GM19372 (cell line): ENCODE results near the gene PTK6.
"Not testable (repeated sequence)": the region's sequence is repeated elsewhere in the genome, so short reads cannot be mapped to it uniquely, and the experiment has no call there.

ENCODE experiments used
- ATAC-seq: cut with Tn5 transposase; IDR thresholded peaks from one replicate; pipeline ENCODE4 v1.9.1; 2021; ENCODE audit warnings: mild to moderate bottlenecking, low read depth, moderate library complexity; ENCODE audit not compliant: unreplicated experiment

PTK6 gene

GRCh38 chr20:63559485-63560332 lies 22.5 kb upstream of the PTK6 start:
- not testable (repeated sequence) for ATAC-seq

DNA sequence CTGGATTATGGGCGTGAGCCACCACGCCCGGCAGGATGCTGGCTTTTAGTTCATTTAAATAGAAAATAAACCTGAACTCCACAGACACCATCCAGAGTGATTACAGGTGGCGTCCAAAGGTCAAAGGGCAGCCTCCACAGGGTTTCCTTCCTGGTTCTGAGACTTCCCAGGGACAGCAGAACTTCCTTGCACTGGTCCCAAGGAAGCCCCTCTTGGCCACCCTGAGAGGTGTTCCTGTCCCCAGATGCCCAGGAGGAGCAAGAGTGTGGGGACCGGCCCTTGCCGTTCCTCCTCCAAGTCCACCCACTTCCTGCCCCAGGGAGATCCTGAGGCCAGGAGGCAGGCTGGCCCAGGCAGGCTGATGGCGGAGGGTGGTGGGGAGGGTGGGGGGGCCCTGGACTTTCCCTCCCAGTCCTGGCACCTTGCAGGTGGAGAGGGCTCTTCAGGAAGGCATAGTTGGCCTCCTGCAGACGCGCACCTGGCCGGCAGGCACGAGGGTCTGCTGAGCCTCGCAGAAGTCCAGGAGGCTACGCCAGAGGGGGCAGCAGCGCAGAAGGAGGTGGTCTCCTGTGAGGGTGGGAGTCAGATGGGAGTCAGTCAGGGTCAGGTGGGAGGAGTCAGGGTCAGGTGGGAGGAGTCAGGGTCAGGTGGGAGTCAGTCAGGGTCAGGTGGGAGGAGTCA lies 21.8 kb upstream of the PTK6 start:
- no peak for ATAC-seq

- ATAC-seq = no peak
Observed at GRCh38 chr20:63557481-63557891, 20.3 kb upstream of the PTK6 start.

GRCh38 chr20:63556873-63557478 lies 19.8 kb upstream of the PTK6 start:
- no peak for ATAC-seq

DNA sequence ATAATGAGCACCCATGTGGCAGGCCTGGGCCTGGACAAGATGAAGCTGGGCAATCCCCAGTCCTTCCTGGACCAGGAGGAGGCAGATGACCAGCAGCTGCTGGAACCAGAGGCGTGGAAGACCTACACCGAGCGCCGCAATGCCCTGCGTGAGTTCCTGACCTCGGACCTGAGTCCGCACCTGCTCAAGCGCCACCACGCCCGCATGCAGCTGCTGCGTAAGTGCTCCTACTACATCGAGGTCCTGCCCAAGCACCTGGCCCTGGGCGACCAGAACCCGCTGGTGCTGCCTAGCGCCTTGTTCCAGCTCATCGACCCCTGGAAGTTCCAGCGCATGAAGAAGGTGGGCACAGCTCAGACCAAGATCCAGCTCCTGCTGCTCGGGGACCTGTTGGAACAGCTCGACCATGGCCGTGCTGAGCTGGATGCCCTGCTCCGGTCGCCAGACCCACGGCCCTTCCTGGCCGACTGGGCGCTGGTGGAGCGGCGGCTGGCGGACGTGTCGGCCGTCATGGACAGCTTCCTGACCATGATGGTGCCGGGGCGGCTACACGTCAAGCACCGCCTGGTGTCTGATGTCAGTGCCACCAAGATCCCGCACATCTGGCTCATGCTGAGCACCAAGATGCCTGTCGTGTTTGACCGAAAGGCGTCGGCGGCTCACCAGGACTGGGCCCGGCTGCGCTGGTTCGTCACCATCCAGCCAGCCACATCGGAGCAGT lies 18.6 kb upstream of the PTK6 start:
- ATAC-seq = no peak

GRCh38 chr20:63554361-63555278 lies 17.4 kb upstream of the PTK6 start:
- no peak for ATAC-seq

- no peak for ATAC-seq
Observed at GRCh38 chr20:63553933-63554290, 16.7 kb upstream of the PTK6 start, which contains the start of gene FNDC11. Gene FNDC11, plus strand, starts transcription at chr20:63554159. Its CDS starts 1,505 bp downstream, at chr20:63555664.

DNA sequence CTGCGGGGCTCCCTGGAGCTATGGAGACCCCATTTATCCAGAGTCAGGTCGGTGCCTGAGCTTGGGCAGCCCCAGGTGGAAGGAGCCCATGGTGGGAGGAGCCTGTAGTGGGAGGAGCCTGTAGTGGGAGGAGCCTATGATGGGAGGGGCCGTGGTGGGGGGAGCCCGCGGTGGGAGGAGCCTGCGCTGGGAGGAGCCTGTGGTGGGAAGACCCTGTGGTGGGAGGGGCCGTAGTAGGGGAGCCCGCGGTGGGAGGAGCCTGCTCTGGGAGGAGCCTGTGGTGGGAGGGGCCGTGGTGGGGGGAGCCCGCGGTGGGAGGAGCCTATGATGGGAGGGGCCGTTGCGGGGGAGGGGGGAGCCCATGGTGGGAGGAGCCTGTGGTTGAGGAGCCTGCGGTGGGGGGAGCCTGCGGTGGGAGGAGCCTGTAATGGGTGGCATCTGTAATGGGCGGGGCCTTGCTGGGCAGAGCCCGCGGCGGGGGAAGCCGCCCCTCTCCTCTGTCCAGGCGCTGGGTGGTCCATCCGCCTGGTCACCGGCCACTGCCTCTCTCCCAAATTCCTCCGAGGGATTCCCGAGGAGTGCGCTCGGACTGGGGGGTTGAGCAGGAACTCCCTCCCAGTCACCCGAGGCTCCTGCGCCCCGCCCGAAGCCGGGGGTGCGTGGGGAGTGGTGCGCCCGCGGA lies 16.2 kb upstream of the PTK6 start:
- ATAC-seq = no peak

DNA sequence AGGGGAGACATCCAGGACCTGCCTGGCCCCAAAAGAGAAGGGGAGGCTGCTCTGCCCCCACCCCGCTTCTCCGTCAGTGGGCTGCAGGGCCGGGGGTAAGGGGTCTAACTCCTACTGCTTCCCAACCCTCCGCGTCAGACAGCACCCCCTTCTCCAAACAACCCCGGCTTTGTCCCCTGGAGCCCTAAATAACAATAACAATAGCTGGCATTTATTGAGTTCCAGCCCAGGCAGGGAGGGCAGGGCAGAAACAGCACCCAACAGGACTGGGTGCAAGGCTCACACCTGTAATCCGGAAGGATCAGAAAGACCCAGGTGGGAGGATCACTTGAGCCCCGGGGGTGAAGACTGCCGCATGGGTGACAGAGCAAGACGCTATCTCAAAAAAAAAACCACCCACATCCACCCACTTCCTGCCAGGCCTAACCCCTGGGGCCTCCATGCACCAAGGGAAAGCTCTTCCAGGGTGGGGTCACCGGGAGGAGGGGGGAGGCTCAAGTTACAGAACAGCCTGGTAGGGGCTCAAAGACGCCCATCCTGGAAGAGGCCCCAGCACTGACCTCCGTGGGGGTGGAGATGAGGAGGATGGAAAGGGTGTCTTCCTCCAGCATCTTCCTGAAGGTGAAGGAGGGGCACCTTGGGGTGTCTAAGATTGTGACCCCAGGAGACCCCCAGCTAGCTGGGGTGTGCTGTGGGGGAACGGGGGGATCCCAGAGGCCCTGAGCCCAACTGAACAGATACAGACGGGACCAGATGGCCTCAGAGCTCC lies 15.5 kb upstream of the PTK6 start:
- ATAC-seq = no peak

- ATAC-seq = no peak
Observed at GRCh38 chr20:63551068-63551467, 13.9 kb upstream of the PTK6 start.

GRCh38 chr20:63549679-63550282 lies 12.6 kb upstream of the PTK6 start:
- ATAC-seq = no peak

DNA sequence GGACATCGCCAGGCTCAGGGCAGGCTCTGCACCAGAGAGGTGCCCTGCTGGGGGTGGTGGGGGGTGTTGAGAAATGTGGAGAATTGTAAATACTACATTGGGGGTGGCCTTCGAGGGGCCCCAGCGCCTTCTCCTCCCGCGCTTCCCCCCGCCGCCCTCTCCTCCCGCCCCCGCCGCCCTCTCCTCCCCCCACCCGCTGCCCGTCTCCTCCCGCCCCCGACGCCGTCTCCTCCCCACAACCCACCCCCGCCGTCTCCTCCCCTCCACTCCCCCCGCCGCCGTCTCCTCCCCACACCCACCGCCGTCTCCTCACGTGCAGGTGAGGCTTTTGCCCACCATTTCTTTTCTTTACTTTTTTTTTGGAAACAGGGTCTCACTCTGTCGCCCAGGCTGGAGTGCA lies 11.8 kb upstream of the PTK6 start:
- ATAC-seq = no peak

DNA sequence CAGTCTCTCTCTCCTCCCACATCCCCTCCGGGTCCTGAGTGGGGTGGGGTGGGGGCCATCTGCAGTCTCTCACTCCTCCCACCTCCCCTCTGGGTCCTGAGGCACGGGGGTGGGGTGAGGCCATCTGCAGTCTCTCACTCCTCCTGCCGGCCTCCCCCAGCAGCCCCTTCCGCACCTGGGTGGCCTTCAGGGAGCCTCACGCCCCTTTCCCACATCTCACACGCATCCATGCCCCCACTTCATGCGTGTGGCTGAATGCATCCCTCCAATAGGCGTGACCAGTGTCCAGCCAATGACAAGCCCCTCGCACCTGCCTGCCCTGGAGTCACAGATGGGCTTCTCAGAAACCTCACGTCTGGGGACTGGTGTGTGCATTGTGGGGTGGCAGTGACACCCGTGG lies 11.4 kb upstream of the PTK6 start:
- ATAC-seq = no peak

- ATAC-seq = no peak
Observed at GRCh38 chr20:63547725-63548480, 10.7 kb upstream of the PTK6 start, which contains the start of gene SRMS. Gene SRMS, minus strand, starts transcription at chr20:63547749. Its CDS starts 286 bp downstream, at chr20:63547463.

- no peak for ATAC-seq
Observed at GRCh38 chr20:63546956-63547724, 10.0 kb upstream of the PTK6 start.

DNA sequence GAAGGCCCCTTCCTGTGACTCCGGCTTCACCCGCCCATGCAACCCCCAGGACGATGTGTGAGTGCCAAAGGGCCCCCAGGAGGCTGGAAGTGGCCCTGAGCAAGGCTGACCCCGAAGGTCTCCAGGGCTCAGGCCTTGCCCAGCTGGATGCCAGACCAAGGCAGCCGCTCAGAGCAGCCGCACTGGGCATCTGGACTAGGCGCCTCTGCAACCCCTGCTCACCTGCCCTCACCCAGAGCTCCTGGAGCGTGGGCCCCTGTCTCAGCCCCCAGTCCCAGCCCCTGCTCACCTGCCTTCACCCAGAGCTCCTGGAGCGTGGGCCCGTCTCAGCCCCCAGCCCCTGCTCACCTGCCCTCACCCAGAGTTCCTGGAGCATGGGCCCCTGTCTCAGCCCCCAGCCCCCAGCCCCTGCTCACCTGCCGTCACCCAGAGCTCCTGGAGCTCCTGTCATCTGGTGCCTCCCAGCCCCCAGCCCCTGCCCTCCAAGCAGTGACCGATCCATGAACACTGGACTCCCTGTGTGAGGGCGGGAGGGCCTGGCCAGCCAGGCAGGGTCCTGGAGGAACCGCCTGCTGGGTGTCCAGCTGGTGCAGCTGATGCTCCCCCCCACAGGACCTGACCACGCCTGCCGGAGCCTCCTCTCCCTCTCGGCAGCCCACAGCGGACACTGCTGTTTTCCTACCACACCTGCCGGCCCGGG lies 9.2 kb upstream of the PTK6 start:
- ATAC-seq = no peak
